Astrocyte of the cerebellum (primary cell): ENCODE measurements around the gene MYADML2.

ENCODE experiments used
- DNase-seq: peaks from one replicate; pipeline ENCODE4 v3.0.0-alpha.2; 2011; ENCODE audit warnings: low read depth
- H3K4me3 ChIP-seq: 2 replicates; pipeline ENCODE4 v1.5.1; 2011; ENCODE audit warnings: mild to moderate bottlenecking, low read depth, low read length, moderate library complexity
- in situ Hi-C: cut with HindIII; loops from 2 replicates; pipeline ENCODE4 v1.10.0; 2017; ENCODE audit warnings: low sequenced_read_pairs
- TF ChIP-seq, protein P1 (sequence below): IDR thresholded peaks from 2 replicates; pipeline ENCODE4 v1.5.1; 2012; ENCODE audit warnings: low read length, low read depth, moderate library complexity, mild to moderate bottlenecking; ENCODE audit errors: missing control alignments

MYADML2 gene

DNA sequence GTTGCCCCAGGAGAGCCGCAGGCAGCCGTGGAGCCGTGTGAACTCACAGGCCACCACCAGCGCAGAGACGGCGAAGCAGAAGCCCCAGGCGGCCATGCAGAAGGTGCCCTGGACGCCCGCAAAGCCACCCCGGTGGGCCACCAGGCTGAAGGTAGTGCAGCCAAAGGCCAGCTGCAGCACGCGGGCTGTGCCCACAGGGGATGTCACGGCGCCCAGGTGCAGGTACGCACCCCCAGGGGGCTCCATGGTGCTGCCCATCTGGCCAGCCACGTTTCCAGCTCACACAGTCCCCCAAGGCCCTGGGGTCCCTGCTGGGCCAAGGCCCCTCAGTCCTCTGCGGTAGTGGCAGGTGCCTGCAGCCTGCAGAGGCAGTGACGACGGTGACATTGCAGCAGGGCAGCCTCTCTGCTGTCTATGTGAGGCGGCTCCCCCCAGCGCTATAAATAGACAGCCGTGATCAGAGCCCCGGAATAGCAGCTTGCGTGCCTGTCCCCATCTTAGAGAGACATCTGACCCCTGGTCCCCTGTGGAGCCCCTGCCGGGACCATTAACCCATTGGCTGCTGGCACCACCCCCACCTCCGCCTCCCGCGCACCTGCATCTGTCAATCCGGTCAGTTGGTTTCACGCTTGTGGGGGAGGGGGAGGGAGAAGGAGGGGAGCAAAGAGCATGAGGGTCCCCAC is 5.4 kb downstream of the MYADML2 start:
- TF ChIP-seq, protein P1, sequence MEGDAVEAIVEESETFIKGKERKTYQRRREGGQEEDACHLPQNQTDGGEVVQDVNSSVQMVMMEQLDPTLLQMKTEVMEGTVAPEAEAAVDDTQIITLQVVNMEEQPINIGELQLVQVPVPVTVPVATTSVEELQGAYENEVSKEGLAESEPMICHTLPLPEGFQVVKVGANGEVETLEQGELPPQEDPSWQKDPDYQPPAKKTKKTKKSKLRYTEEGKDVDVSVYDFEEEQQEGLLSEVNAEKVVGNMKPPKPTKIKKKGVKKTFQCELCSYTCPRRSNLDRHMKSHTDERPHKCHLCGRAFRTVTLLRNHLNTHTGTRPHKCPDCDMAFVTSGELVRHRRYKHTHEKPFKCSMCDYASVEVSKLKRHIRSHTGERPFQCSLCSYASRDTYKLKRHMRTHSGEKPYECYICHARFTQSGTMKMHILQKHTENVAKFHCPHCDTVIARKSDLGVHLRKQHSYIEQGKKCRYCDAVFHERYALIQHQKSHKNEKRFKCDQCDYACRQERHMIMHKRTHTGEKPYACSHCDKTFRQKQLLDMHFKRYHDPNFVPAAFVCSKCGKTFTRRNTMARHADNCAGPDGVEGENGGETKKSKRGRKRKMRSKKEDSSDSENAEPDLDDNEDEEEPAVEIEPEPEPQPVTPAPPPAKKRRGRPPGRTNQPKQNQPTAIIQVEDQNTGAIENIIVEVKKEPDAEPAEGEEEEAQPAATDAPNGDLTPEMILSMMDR: no peak
- H3K4me3 ChIP-seq: no peak overlapping the region
- in situ Hi-C loops: no loop called here
- no peak for DNase-seq

DNA sequence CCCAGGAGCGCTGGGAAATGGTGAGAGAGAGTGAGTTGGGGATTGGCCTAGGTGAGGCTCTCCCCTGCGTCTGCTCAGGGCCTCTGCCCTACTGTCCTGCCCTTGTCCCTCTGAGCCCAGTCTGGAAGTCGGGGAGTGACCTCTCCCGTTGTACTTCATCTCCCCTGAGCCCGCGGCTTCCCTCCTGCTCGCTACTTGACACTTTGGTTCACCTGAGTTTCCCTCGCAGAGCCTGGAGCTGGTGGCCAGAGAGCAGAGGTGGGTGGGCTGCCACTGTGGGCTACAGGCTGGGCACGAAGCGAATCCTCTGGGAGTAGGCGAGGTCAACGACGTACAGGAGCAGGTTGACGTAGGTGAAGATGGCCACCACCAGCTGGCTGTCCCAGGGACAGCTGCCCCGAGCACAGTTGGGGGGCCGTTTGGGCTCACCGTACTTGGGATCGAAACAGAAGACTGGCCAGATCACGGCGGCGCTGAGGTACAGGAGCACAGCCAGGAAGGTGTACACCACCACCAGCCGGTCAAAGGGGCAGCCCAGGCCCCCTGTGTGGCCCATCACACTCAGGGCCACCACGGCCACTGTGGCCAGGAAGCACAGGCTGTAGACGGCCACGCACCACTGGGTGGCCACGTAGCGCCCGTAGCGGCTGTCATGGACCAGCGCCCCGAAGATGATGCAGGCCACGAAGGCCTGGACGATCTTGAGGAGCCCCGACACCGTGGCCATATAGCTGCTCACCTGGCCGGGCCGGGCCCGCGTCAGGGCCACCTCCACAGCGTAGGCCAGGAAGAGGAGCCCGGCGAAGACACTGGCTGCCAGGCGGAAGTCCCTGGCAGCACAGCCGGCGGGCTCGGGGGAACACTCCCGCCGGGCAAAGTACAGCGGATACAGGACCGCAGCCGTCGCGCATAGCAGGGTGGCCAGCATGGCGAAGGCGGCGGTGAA is 6.2 kb downstream of the MYADML2 start:
- TF ChIP-seq, protein P1: no peak
- in situ Hi-C loops: no loop called here
- no peak overlapping the region for H3K4me3 ChIP-seq
- no peak for DNase-seq

DNA sequence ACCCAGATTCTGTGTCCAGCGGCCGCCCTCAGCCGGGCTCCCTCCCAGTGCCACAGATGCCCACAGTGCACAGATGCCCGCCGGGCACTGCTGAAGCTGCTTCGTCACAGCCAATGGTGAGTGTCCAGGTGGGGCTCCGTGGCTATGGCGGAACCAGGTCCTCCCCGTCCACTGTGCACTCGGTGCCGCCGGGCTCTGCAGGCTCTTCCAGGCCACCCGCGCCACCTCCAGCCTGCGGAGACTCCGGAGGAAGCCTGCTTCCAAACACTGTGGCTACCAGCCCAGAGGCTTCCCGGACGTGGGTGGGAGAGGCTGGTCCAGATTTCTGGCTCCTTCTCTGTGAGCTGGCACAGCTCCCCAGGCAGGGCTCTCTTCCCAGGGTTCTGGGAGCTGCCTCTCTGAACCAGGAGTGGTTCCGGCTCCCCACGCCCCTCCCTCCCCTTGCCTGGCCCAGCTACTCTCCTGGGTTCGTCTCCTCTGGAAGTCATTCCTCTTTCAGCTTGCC is 7.1 kb downstream of the MYADML2 start:
- in situ Hi-C loops: no loop called here
- DNase-seq: no peak
- TF ChIP-seq, protein P1: no peak
- no peak overlapping the region for H3K4me3 ChIP-seq

DNA sequence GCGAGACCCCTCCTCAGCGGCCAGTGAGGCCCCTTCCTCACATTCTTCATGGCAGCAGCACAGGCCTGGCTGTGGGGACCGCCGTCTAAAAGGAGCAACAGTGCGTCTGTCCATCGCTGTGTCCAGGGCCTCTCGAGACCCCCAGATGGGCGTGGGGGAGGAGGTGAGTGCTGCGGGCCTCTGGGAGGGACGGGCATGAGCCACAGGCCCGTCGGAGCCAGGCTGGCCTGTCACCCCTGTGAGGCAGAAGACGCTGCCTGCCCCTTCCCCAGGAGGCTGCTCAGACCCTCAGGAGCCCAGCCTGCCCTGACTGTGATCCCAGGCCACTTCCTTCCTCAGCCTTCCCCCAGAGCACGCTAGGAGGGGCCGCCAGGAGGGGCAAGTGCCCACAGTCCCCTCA is 7.8 kb downstream of the MYADML2 start:
- no peak overlapping the region for H3K4me3 ChIP-seq
- DNase-seq: no peak
- in situ Hi-C loops: no loop called here
- TF ChIP-seq, protein P1: no peak

DNA sequence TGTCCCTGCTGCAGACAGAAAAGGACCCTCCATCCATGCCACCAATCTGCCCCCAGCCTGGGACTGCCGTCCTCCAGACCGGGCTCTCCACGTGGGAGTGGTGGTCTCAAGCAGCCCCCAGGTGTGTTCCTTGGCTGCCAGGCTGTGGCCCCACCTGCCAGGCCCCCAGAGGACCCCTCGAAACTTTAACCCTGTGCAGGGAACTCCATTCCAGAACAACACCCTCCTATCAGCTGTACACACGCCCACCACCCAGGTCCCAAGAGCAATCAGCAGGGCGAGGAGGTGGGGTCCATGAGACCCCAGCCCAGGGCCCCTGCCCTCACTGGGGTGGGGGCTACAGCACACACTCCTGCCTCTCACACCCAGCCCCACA is 11.3 kb downstream of the MYADML2 start:
- TF ChIP-seq, protein P1: no peak
- in situ Hi-C loops: no loop called here
- peak overlapping the region; percentile 85 for H3K4me3 ChIP-seq
- DNase-seq: no peak

DNA sequence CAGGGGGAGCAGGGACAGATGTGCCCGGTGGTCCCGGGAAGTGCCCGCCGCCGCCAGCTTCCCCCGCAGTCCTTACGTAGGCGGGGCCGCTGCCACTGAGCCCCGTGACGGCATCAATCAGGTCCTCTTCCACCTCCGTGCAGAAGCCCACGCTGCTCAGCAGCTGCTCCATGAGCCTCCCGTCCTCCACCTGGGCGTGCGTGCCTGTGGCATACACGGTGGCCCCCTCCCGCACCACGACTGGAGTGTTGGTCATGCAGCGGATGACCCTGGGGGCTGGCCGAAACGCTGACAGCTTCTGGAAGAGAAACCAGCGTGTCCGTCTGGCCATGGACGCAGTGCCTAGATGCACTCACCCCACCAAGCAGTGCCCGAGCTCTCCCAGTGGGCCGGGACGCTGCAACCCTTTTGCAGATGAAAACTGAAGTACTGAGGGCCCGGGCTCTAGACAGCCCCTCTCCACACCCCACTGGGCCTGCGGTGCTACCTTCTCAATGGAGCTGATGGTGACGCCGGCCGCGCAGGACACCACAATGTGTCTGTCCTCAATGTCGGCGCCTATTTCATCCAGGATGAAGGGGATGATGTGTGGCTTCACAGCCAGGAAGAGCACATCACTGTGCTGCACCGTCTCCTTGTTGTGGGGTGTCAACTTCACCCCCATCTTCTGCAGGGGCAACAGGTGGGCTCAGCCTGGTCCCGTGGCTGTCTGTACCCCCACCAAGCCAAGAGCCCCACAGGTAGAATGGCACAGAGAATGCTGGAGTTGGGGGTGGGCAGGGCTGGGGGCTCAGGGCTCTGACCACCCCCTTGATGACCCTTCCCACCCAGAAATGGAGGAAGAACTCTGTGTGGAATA is 12.0 kb downstream of the MYADML2 start:
- in situ Hi-C loops: no loop called here
- H3K4me3 ChIP-seq: no peak overlapping the region
- TF ChIP-seq, protein P1: no peak
- DNase-seq: no peak
